Activated naive CD8-positive, alpha-beta T cell treated with anti-CD3 and anti-CD28 coated beads for 36 hours (primary cell): Measurements from ENCODE around the gene MTA3. TPM values are rescaled to one million over a fixed set of nuclear protein-coding genes. Genes with fewer than 3 reads are reported as not detected.

Experiments used
- DNase-seq: peaks from one replicate; pipeline ENCODE4 v3.0.0; 2021
- H3K27ac Mint-ChIP-seq: one replicate; pipeline ENCODE4 v1.8.0; 2022; ENCODE audit warnings: mild to moderate bottlenecking, moderate library complexity, mixed read lengths
- H3K27me3 Mint-ChIP-seq: one replicate; pipeline ENCODE4 v1.8.0; 2022; ENCODE audit warnings: mild to moderate bottlenecking, mixed read lengths
- H3K36me3 Mint-ChIP-seq: one replicate; pipeline ENCODE4 v1.8.0; 2021; ENCODE audit warnings: mild to moderate bottlenecking, mixed read lengths
- H3K4me1 Mint-ChIP-seq: one replicate; pipeline ENCODE4 v1.8.0; 2021; ENCODE audit warnings: mixed read lengths
- H3K4me3 Mint-ChIP-seq: one replicate; pipeline ENCODE4 v1.8.0; 2022; ENCODE audit warnings: mild to moderate bottlenecking, moderate library complexity, mixed read lengths
- H3K9me3 Mint-ChIP-seq: one replicate; pipeline ENCODE4 v1.8.0; 2022; ENCODE audit warnings: mixed read lengths
- total RNA-seq, 2 experiments: library from RNA; stranded (reverse); gene quantifications; one replicate each; pipeline ENCODE4 v1.2.3, GENCODE V29; 2021

Gene MTA3
- total RNA-seq, 2 experiments from 2014 or later = 32.0 to 34.7 TPM

DNA sequence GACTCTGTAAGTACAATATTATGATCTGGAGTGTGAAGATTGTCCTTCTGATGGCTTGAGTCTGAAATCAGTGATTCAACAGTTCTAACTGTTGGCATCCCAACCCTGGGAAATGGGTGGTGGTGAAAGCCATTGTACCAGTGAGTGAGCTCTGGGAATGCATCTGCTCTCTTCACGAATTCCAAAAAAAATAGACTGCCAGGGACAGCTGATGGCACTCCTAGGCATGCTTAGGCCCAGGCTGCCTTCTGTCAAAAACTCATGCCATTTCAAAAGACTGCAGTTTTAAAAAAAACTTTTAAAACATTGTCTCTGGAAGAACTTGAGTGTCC, 175.2 kb downstream of the MTA3 start:
- peaks cover 9% of the 10 kb centered on the region for H3K9me3 Mint-ChIP-seq

GRCh38 chr2:42744545-42745082, 176.2 kb downstream of the MTA3 start:
- no peaks in the 10 kb centered on the region for H3K27me3 Mint-ChIP-seq
- H3K27ac Mint-ChIP-seq = no peak overlapping the region
- no peak for DNase-seq
- peaks cover 20% of the 10 kb centered on the region for H3K36me3 Mint-ChIP-seq
- no peak overlapping the region for H3K4me3 Mint-ChIP-seq
- peaks cover 4% of the 10 kb centered on the region for H3K9me3 Mint-ChIP-seq
- peaks cover 10% of the 10 kb centered on the region for H3K4me1 Mint-ChIP-seq

More for the DNA sequence above, 175.2 kb downstream of the MTA3 start:
- no peak for DNase-seq
- peaks cover 10% of the 10 kb centered on the region for H3K4me1 Mint-ChIP-seq
- H3K4me3 Mint-ChIP-seq = no peak overlapping the region
- no peak overlapping the region for H3K27ac Mint-ChIP-seq
- no peaks in the 10 kb centered on the region for H3K27me3 Mint-ChIP-seq
- H3K36me3 Mint-ChIP-seq = peaks cover 27% of the 10 kb centered on the region

GRCh38 chr2:42747422-42747821, 179.0 kb downstream of the MTA3 start:
- peaks cover 5% of the 10 kb centered on the region for H3K4me1 Mint-ChIP-seq
- DNase-seq = no peak
- H3K27ac Mint-ChIP-seq = no peak overlapping the region
- no peaks in the 10 kb centered on the region for H3K27me3 Mint-ChIP-seq
- no peak overlapping the region for H3K4me3 Mint-ChIP-seq
- peaks cover 5% of the 10 kb centered on the region for H3K36me3 Mint-ChIP-seq
- no peaks in the 10 kb centered on the region for H3K9me3 Mint-ChIP-seq

- no peaks in the 10 kb centered on the region for H3K36me3 Mint-ChIP-seq
- no peak overlapping the region for H3K27ac Mint-ChIP-seq
- no peaks in the 10 kb centered on the region for H3K27me3 Mint-ChIP-seq
- no peaks in the 10 kb centered on the region for H3K9me3 Mint-ChIP-seq
- DNase-seq = no peak
- no peak overlapping the region for H3K4me3 Mint-ChIP-seq
- peaks cover 2% of the 10 kb centered on the region for H3K4me1 Mint-ChIP-seq
Measured at GRCh38 chr2:42748840-42749239, 180.4 kb downstream of the MTA3 start.

DNA sequence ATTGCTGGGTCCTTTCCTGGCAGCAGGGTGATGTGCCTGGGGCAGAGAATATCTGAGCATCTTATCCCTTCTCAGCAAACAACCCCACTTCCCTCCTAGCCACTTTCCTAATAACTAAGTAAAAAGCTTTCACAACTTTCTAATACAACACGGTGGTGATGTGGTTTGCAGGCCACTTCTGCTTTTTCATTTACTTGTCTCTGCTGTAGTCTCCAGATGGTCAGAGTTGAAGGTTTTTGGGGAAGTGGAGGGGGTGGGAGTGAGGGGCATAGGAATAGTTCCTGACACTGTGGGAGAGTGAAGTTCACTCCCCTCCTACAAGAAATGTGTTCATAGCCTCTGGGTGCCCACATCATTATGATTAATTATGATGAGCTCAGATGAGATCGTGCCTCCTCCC, 183.9 kb downstream of the MTA3 start:
- H3K27ac Mint-ChIP-seq = no peak overlapping the region
- no peak for DNase-seq
- H3K27me3 Mint-ChIP-seq = no peaks in the 10 kb centered on the region
- peaks cover 4% of the 10 kb centered on the region for H3K4me1 Mint-ChIP-seq
- no peak overlapping the region for H3K4me3 Mint-ChIP-seq
- no peaks in the 10 kb centered on the region for H3K9me3 Mint-ChIP-seq
- no peaks in the 10 kb centered on the region for H3K36me3 Mint-ChIP-seq

GRCh38 chr2:42752816-42753813, 184.7 kb downstream of the MTA3 start:
- Mint-ChIP-seq H3K4me3 (no peak overlapping the region), H3K27me3 (no peaks in the 10 kb centered on the region), H3K27ac (no peak overlapping the region), H3K4me1 (peaks cover 4% of the 10 kb centered on the region), H3K36me3 (peaks cover under 1% of the 10 kb centered on the region), H3K9me3 (no peaks in the 10 kb centered on the region)
- no peak for DNase-seq

DNA sequence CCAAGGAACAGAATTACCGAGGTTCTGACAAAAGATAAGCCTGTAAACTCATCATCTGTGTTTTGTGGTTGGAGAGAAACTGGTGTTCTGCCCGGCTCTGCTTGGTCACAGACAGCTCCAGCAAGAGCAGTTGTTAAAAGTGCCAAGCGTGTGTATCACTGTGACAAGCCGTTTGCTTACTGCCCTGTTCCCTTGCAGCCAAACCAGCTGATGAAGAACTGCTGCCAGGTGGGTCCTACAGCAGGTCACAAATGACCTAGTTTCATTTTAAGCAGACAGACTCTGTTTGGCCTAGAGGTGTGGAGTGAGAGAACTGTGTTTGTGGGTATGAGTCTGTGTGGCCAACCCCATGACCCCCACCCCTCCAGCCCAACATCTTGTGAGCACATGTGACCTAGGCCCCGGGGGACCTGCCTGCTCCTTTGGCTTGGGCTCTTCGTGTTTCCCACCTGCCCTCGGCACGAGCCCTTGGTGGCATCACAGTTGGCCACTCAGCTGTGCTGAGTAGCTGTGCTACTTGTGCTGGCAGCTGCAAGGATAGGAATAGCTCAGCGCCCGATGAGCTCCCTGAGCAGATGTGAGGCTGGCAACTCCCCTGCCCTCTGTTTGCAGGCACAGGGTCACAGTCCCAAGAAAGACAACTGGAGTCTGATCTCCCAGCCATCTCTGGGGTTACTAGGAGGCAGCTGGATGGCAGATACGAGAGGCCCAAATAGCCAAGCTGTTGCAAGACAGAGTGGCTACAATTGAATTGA, 185.8 kb downstream of the MTA3 start:
- Mint-ChIP-seq H3K9me3 (no peaks in the 10 kb centered on the region), H3K4me1 (peaks cover 4% of the 10 kb centered on the region), H3K27me3 (no peaks in the 10 kb centered on the region), H3K27ac (no peak overlapping the region), H3K4me3 (no peak overlapping the region), H3K36me3 (peaks cover 3% of the 10 kb centered on the region)
- DNase-seq = no peak

- peaks cover 4% of the 10 kb centered on the region for H3K4me1 Mint-ChIP-seq
- H3K9me3 Mint-ChIP-seq = no peaks in the 10 kb centered on the region
- H3K36me3 Mint-ChIP-seq = peaks cover 3% of the 10 kb centered on the region
- no peaks in the 10 kb centered on the region for H3K27me3 Mint-ChIP-seq
- H3K4me3 Mint-ChIP-seq = no peak overlapping the region
- H3K27ac Mint-ChIP-seq = no peak overlapping the region
- DNase-seq = no peak
Measured at GRCh38 chr2:42754776-42755140, 186.3 kb downstream of the MTA3 start.

DNA sequence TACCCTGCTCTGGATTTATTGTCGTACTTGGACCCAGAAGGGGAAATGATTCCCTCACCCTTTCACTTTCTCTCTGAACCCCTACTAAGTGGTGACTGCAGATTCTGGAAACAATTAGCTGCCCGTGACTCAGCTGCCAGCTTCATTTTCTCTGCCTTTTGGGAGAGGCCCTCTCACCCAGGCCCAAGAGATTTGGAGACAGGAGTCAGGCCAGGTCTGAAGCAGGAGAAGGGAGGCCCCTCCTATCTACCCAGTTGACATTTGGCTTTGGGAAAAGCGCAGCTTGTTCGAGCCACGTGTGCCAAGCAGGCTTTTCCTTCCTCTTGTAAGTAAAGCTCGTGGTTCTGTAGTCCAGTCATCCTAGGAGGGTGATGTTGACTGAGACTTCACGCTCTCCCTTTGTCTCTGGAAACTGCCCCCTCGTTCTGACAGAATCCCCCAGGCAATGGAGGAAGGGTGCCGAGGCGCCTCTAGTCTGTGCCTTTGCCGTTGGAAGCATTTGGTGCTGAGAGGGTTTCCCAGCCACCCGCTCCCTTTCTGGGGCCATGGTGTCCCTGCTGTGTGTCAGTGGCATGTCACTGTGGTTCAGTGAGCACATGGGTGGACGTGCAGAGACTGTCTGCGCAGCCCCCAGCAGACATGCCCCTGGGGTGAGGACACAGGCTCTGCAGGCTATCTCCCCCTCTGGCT, 186.9 kb downstream of the MTA3 start:
- peaks cover 4% of the 10 kb centered on the region for H3K4me1 Mint-ChIP-seq
- H3K27ac Mint-ChIP-seq = no peak overlapping the region

GRCh38 chr2:42756150-42756775, 187.8 kb downstream of the MTA3 start:
- Mint-ChIP-seq H3K36me3 (peaks cover 3% of the 10 kb centered on the region), H3K4me3 (no peak overlapping the region), H3K27ac (no peak overlapping the region), H3K9me3 (no peaks in the 10 kb centered on the region), H3K4me1 (peaks cover 4% of the 10 kb centered on the region), H3K27me3 (no peaks in the 10 kb centered on the region)
- DNase-seq = no peak

More for the DNA sequence above, 186.9 kb downstream of the MTA3 start:
- DNase-seq = no peak
- Mint-ChIP-seq H3K4me3 (no peak overlapping the region), H3K9me3 (no peaks in the 10 kb centered on the region), H3K27me3 (no peaks in the 10 kb centered on the region), H3K36me3 (peaks cover 3% of the 10 kb centered on the region)

DNA sequence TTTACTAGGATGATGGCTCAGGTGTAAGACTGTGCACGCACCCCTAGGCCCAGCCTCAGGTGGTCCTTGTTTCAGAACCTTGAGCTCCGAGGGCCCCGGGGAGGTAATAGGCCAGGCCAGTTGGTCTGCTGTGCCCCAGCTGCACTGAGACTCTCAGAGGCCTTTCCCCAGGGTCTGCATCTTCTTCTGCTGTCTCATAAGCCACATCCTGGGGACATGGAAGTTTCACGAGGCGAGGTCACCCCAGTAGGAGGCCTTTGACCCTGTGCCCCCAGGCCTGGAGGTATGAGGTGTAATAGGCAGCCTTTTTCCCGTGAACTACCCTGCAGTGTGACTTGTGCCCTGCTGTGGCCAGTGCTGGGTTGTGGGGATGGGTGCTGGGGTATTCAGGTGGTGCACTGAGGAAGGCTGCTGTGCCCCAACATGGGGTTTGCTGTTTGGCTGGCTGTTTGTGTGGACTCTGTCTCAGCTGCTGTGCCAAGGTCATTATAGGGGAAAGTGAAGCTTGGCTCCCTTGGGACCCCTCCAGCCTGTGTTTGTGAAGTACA, 188.6 kb downstream of the MTA3 start:
- DNase-seq = no peak
- no peaks in the 10 kb centered on the region for H3K9me3 Mint-ChIP-seq
- H3K4me1 Mint-ChIP-seq = peaks cover 4% of the 10 kb centered on the region
- H3K27me3 Mint-ChIP-seq = no peaks in the 10 kb centered on the region
- H3K4me3 Mint-ChIP-seq = no peak overlapping the region
- H3K36me3 Mint-ChIP-seq = peaks cover 3% of the 10 kb centered on the region
- no peak overlapping the region for H3K27ac Mint-ChIP-seq

- Mint-ChIP-seq H3K4me1 (peaks cover 4% of the 10 kb centered on the region), H3K27ac (no peak overlapping the region), H3K36me3 (peaks cover 3% of the 10 kb centered on the region), H3K4me3 (no peak overlapping the region), H3K9me3 (no peaks in the 10 kb centered on the region), H3K27me3 (no peaks in the 10 kb centered on the region)
- no peak for DNase-seq
Measured at GRCh38 chr2:42757981-42758740, 189.7 kb downstream of the MTA3 start.

- Mint-ChIP-seq H3K36me3 (peaks cover 3% of the 10 kb centered on the region), H3K4me3 (no peak overlapping the region), H3K27me3 (no peaks in the 10 kb centered on the region), H3K4me1 (peaks cover 2% of the 10 kb centered on the region), H3K9me3 (no peaks in the 10 kb centered on the region), H3K27ac (no peak overlapping the region)
- DNase-seq = no peak
Measured at GRCh38 chr2:42758751-42759150, 190.3 kb downstream of the MTA3 start.

GRCh38 chr2:42761554-42761953, 193.1 kb downstream of the MTA3 start:
- no peak for DNase-seq
- Mint-ChIP-seq H3K4me3 (no peak overlapping the region), H3K9me3 (no peaks in the 10 kb centered on the region), H3K4me1 (no peaks in the 10 kb centered on the region), H3K27ac (no peak overlapping the region), H3K36me3 (peaks cover 3% of the 10 kb centered on the region), H3K27me3 (no peaks in the 10 kb centered on the region)
